BJ (cell line): Measurements from ENCODE around the gene ITGB6. TPM values are rescaled to one million over a fixed set of nuclear protein-coding genes. Genes with fewer than 3 reads are reported as not detected.

Experiments used
- CTCF ChIA-PET: fragments of 350-600 bp; formaldehyde crosslinking; extraction: SDS; loops from one replicate; lab custom pipeline; 2021; ENCODE audit warnings: antibody characterized with exemption, inconsistent platforms; lab: Yijun Ruan, JAX
- POLR2A ChIA-PET: fragments of 300-600 bp; sonication (Branson Sonifier 250); formaldehyde crosslinking; extraction: SDS; loops from one replicate; lab custom pipeline; 2021; ENCODE audit warnings: antibody characterized with exemption; lab: Charles Lee
- DNase-seq: peaks from one replicate; pipeline ENCODE4 v3.0.0-alpha.2; 2011; ENCODE audit warnings: low read depth
- H3K27me3 ChIP-seq: 2 replicates; pipeline ENCODE4 v1.6.0; 2011; ENCODE audit warnings: low read length; ENCODE audit not compliant: control insufficient read depth, insufficient read depth
- H3K36me3 ChIP-seq: 2 replicates; pipeline ENCODE4 v1.5.1; 2011; ENCODE audit warnings: low read length; ENCODE audit not compliant: control insufficient read depth, insufficient read depth
- H3K4me3 ChIP-seq: 2 replicates; pipeline ENCODE4 v1.5.1; 2011; ENCODE audit warnings: low read depth, mild to moderate bottlenecking, control low read depth, low read length
- polyA plus RNA-seq: library from polyadenylated mRNA; depleted of rRNA; stranded (reverse); fragments of >200 nt; gene quantifications from 2 replicates; pipeline ENCODE4 v1.2.3, GENCODE V29; 2011
- TF ChIP-seq, protein P1 (sequence below): IDR thresholded peaks from 2 replicates; pipeline ENCODE4 v1.5.1; 2011; ENCODE audit warnings: low read depth, mild to moderate bottlenecking, control low read depth, inconsistent platforms, low read length, moderate library complexity; ENCODE audit not compliant: insufficient read depth

Gene ITGB6
- polyA plus RNA-seq, 1 experiment: 0.01 TPM

- no peaks in the 10 kb centered on the region for H3K27me3 ChIP-seq
- POLR2A ChIA-PET: no interaction called here
- H3K36me3 ChIP-seq: no peaks in the 10 kb centered on the region
- no peak for DNase-seq
- H3K4me3 ChIP-seq: no peak overlapping the region
- TF ChIP-seq, protein P1, sequence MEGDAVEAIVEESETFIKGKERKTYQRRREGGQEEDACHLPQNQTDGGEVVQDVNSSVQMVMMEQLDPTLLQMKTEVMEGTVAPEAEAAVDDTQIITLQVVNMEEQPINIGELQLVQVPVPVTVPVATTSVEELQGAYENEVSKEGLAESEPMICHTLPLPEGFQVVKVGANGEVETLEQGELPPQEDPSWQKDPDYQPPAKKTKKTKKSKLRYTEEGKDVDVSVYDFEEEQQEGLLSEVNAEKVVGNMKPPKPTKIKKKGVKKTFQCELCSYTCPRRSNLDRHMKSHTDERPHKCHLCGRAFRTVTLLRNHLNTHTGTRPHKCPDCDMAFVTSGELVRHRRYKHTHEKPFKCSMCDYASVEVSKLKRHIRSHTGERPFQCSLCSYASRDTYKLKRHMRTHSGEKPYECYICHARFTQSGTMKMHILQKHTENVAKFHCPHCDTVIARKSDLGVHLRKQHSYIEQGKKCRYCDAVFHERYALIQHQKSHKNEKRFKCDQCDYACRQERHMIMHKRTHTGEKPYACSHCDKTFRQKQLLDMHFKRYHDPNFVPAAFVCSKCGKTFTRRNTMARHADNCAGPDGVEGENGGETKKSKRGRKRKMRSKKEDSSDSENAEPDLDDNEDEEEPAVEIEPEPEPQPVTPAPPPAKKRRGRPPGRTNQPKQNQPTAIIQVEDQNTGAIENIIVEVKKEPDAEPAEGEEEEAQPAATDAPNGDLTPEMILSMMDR: no peak
- CTCF ChIA-PET: interaction anchor here (0.7 to 2.9 kb wide), 2 partner anchors 13 to 337 kb away, joined by 4 to 12 read pairs; no protein-coding TSS in a partner anchor
These were observed 102.7 kb downstream of the ITGB6 start for GRCh38 chr2:160097326-160097725.

DNA sequence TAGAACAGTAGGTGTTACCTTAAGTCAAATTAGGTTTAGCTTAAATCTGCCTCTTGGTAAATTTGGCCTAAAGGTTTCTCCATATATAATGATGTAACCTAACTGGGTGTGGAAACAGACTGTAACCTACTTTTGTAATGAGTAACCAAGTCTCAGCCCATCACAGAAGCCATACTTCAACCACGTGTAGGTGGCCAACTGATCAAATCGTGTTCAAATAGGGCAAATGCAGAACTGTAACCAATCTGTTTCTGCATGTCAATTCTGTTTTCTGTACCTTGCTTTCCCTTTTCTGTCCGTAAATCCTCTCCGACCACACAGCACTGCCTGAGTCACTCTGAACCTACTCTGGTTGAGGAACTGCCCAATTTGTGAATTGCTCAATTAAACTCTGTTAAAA, 103.7 kb downstream of the ITGB6 start:
- H3K4me3 ChIP-seq: no peak overlapping the region
- H3K27me3 ChIP-seq: no peaks in the 10 kb centered on the region
- ChIA-PET POLR2A (no interaction called here), CTCF (interaction anchor here (2.9 kb wide), 1 partner anchor 14 kb away, joined by 12 read pairs; no protein-coding TSS in a partner anchor)
- no peak for DNase-seq
- no peaks in the 10 kb centered on the region for H3K36me3 ChIP-seq
- TF ChIP-seq, protein P1: no peak

GRCh38 chr2:160092445-160092844, 107.6 kb downstream of the ITGB6 start:
- no peak overlapping the region for H3K4me3 ChIP-seq
- CTCF ChIA-PET: no interaction called here
- DNase-seq: no peak
- no peaks in the 10 kb centered on the region for H3K27me3 ChIP-seq
- POLR2A ChIA-PET: no interaction called here
- no peaks in the 10 kb centered on the region for H3K36me3 ChIP-seq
- TF ChIP-seq, protein P1: no peak

DNA sequence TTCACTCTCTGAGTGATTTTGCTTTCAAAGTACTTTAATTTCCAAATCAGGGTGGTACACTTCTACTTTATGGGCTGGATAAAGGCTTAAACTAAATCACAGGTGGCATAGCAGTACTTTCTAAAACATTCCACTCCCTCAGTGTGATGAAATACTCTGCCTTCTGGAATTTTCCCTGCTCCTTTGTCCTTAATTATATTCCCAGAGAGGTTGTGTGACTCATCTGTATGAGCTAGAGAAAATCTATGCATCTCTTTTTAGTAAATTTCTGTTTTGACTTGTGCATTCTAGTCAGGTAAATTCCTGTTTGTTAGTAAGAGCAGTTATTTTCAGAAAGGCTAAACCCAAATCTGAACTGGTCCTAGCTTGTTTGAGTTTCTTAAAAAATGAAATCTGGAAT, 108.7 kb downstream of the ITGB6 start:
- no peak overlapping the region for H3K4me3 ChIP-seq
- TF ChIP-seq, protein P1: no peak
- H3K27me3 ChIP-seq: no peaks in the 10 kb centered on the region
- CTCF ChIA-PET: interaction anchor here (1.0 to 1.7 kb wide), 3 partner anchors 18 to 972 kb away, joined by 3 to 11 read pairs (median 5); no protein-coding TSS in a partner anchor
- H3K36me3 ChIP-seq: no peaks in the 10 kb centered on the region
- DNase-seq: peak; percentile 32
- POLR2A ChIA-PET: no interaction called here

DNA sequence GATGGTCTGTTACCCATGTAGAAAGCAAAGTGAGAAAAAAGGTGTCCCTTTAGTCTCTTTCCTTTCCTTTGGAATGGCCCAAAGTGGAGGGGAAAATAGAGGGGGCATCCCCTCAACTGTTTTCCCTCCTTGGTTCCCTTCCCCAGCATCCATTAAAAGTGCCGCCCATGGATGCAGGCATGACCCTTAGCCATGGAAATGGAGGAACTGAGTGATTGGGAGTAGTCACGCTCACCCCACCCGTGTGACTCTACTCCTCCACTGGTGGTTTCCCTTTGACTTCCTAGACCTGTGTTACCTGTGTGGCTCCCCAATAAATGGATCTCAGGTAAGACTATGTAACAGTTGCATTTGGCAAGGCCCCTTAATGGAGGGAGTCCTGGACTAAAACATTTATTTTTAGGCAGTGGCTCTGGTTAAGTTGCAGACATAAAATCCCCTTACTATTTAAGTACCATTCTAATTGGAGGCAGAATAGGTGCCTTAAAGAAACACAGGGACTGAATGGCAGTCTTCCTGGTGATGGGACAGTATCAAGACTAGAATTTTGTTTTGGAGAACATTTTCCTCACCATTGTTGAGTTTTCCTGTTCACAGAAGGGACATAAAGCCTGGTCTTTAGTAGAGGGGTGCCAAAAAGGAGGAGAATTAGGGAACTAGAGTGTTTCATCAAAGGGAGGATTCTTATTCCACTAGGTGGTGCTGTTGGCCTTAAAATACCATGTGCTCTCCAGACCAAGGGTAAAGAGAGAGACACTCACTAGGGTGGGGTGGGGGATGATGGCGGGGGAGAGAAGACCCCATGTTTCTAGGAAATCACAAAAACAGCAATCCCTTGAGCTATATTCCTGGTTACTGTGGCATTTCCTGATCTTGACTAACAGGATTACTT, 112.0 kb downstream of the ITGB6 start:
- CTCF ChIA-PET: interaction anchor here (1.4 to 1.9 kb wide), 2 partner anchors 9 to 906 kb away, joined by 4 to 6 read pairs; no protein-coding TSS in a partner anchor
- Histone ChIP-seq H3K4me3 (no peak overlapping the region), H3K27me3 (no peaks in the 10 kb centered on the region), H3K36me3 (no peaks in the 10 kb centered on the region)
- DNase-seq: no peak
- POLR2A ChIA-PET: no interaction called here
- TF ChIP-seq, protein P1: peak; percentile 28
